ENCODE measurements around the gene GPHN.

GRCh38 chr14:66645716-66646115, 137.8 kb downstream of the GPHN start:
- TF ChIP-seq POLR2A (IDR thresholded peaks at IDR 0.05) (no peak), CTCF (IDR thresholded peaks at IDR 0.05) (no peak), POLR2AphosphoS5 (IDR thresholded peaks at IDR 0.05) (no peak), EP300 (IDR thresholded peaks at IDR 0.05) (no peak)
